K562 (cell line): Measurements from ENCODE around the gene ZFAND2B.
"Not testable (repeated sequence)": the region's sequence is repeated elsewhere in the genome, so short reads cannot be mapped to it uniquely, and the experiment has no call there.

ENCODE experiments used
- NR2C2 ChIP-seq, 2 experiments: fragments of 200-800 bp in 1 of 2; sonication (Bioruptor generic) in 1 of 2; sonication (generic) in 1 of 2; formaldehyde crosslinking in 1 of 2; IDR thresholded peaks; 2 replicates each; pipeline versions ENCODE4 v1.6.1 to v1.8.0; 2016 to 2022; ENCODE audit warnings: mild to moderate bottlenecking in 1 of 2, missing compliant biosample characterization in 1 of 2, missing genetic modification characterization in 1 of 2, missing genetic modification reagents in 1 of 2
- NR2F6 ChIP-seq: fragments of 450-650 bp; formaldehyde crosslinking; IDR thresholded peaks from 2 replicates; pipeline ENCODE4 v1.4.0; 2020; ENCODE audit warnings: mild to moderate bottlenecking
- POLR2A ChIP-seq: fragments of 450-650 bp; conservative IDR thresholded peaks from 2 replicates; pipeline ENCODE4 v1.6.1; 2016
- RCOR1 ChIP-seq, 2 experiments: IDR thresholded peaks; 2 replicates each; pipeline ENCODE4 v1.6.1; 2012; ENCODE audit warnings: low read depth in 2 of 2, low read length in 2 of 2, borderline replicate concordance in 1 of 2, improper control_type of control experiment in 1 of 2
- SLC30A9 ChIP-seq: fragments of 250-450 bp; sonication (Bioruptor Pico); IDR thresholded peaks from 2 replicates; pipeline ENCODE4 v1.8.0; 2022; ENCODE audit warnings: mild to moderate bottlenecking, moderate library complexity
- ZNF175 ChIP-seq: fragments of 200-800 bp; sonication (Bioruptor generic); IDR thresholded peaks from 2 replicates; pipeline ENCODE4 v1.6.1; 2016; ENCODE audit warnings: low read depth, mild to moderate bottlenecking, missing genetic modification characterization, missing compliant biosample characterization
- ZNF766 ChIP-seq: fragments of 200-800 bp; sonication (Bioruptor generic); conservative IDR thresholded peaks from 2 replicates; pipeline ENCODE4 v1.6.1; 2016; ENCODE audit warnings: missing genetic modification characterization, missing compliant biosample characterization
- TF ChIP-seq, protein P1 (sequence below): sonication (generic); formaldehyde crosslinking; IDR thresholded peaks from 2 replicates; pipeline ENCODE4 v1.8.0; 2022; ENCODE audit warnings: missing genetic modification reagents, mild to moderate bottlenecking, moderate library complexity, borderline replicate concordance
- TF ChIP-seq, protein P2 (sequence below): fragments of 450-650 bp; IDR thresholded peaks from 2 replicates; pipeline ENCODE4 v1.6.1; 2017; ENCODE audit warnings: mild to moderate bottlenecking, moderate library complexity

GRCh38 chr2:219200502-219201326 is 5.9 kb upstream of the ZFAND2B start:
- TF ChIP-seq, protein P1, sequence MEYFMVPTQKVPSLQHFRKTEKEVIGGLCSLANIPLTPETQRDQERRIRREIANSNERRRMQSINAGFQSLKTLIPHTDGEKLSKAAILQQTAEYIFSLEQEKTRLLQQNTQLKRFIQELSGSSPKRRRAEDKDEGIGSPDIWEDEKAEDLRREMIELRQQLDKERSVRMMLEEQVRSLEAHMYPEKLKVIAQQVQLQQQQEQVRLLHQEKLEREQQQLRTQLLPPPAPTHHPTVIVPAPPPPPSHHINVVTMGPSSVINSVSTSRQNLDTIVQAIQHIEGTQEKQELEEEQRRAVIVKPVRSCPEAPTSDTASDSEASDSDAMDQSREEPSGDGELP, result not testable (repeated sequence)
- not testable (repeated sequence) for TF ChIP-seq NR2C2 (CRISPR knock-in tag; IDR thresholded peaks at IDR 0.05); NR2C2 (tag; IDR thresholded peaks at IDR 0.05); SLC30A9 (CRISPR knock-in tag); NR2F6; ZNF766; RCOR1 (IDR thresholded peaks at IDR 0.05; ENCODE audit: borderline replicate concordance in 1 of 2, low read depth in 2 of 2, low read length in 2 of 2); ZNF175
- TF ChIP-seq POLR2A, result peak; percentile 70
- TF ChIP-seq, protein P2, sequence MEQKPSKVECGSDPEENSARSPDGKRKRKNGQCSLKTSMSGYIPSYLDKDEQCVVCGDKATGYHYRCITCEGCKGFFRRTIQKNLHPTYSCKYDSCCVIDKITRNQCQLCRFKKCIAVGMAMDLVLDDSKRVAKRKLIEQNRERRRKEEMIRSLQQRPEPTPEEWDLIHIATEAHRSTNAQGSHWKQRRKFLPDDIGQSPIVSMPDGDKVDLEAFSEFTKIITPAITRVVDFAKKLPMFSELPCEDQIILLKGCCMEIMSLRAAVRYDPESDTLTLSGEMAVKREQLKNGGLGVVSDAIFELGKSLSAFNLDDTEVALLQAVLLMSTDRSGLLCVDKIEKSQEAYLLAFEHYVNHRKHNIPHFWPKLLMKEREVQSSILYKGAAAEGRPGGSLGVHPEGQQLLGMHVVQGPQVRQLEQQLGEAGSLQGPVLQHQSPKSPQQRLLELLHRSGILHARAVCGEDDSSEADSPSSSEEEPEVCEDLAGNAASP, result not testable (repeated sequence)
